Hepatocyte (in vitro differentiated cells): ENCODE measurements around the gene ACBD3.

Experiments
- EZH2 ChIP-seq: fragments of 200-600 bp; sonication (generic); IDR thresholded peaks from 2 replicates; pipeline ENCODE4 v1.6.1; 2016; ENCODE audit warnings: antibody characterized with exemption, mild to moderate bottlenecking, borderline replicate concordance
- EZH2phosphoT487 ChIP-seq: fragments of 200-600 bp; sonication (generic); IDR thresholded peaks from one replicate; pipeline ENCODE4 v1.6.1; 2018; ENCODE audit warnings: antibody characterized with exemption, mild to moderate bottlenecking, low read depth, moderate library complexity; ENCODE audit not compliant: unreplicated experiment, severe bottlenecking
- TF ChIP-seq, protein P1 (sequence below): fragments of 200-600 bp; sonication (generic); IDR thresholded peaks from 2 replicates; pipeline ENCODE4 v1.5.1; 2016; ENCODE audit warnings: antibody characterized with exemption, mild to moderate bottlenecking; ENCODE audit not compliant: poor library complexity

DNA sequence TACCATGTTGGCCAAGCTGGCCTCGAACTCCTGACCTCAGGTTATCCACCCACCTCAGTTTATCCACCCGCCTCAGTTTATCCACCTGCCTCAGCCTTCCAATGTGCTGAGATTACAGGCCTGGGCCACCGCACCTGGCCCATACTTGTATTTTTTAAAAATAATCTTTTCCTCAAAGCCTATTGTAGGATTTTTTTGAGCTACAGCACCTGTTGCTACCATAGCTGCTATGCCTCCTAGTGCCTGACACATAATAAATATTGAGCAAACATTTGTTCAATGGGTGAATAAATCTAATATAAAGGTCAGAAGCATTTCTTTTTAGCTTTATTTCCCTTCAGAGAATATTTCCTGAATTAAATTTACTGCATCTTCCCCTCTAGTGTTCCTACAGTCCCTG is 15.7 kb upstream of the ACBD3 start:
- TF ChIP-seq, protein P1, sequence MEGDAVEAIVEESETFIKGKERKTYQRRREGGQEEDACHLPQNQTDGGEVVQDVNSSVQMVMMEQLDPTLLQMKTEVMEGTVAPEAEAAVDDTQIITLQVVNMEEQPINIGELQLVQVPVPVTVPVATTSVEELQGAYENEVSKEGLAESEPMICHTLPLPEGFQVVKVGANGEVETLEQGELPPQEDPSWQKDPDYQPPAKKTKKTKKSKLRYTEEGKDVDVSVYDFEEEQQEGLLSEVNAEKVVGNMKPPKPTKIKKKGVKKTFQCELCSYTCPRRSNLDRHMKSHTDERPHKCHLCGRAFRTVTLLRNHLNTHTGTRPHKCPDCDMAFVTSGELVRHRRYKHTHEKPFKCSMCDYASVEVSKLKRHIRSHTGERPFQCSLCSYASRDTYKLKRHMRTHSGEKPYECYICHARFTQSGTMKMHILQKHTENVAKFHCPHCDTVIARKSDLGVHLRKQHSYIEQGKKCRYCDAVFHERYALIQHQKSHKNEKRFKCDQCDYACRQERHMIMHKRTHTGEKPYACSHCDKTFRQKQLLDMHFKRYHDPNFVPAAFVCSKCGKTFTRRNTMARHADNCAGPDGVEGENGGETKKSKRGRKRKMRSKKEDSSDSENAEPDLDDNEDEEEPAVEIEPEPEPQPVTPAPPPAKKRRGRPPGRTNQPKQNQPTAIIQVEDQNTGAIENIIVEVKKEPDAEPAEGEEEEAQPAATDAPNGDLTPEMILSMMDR, result no peak
- TF ChIP-seq EZH2 (no peak), EZH2phosphoT487 (no peak)
